ENCODE measurements around the gene HABP2.

- TF ChIP-seq CTCF (conservative IDR thresholded peaks at IDR 0.05; ENCODE audit: low read depth, low read length), result no peak
- TF ChIP-seq EZH2phosphoT487 (IDR thresholded peaks at IDR 0.05; ENCODE audit: borderline replicate concordance, low read length), result no peak
- no peak for TF ChIP-seq EZH2 (IDR thresholded peaks at IDR 0.05; ENCODE audit: low read length, unreplicated experiment)
Observed at GRCh38 chr10:113522460-113522859, 30.4 kb upstream of the HABP2 start.

All from PC-3 (cell line).